ENCODE results near the gene NUDT13. TPM values are rescaled to one million over a fixed set of nuclear protein-coding genes. Genes with fewer than 3 reads are reported as not detected.

NUDT13 gene
- total and polyA plus RNA-seq, 12 donors, result 1.4 to 11.0 (median 4.0) TPM

- peaks cover 0 to 94% (median 42%) of the 10 kb centered on the region in 9 donors for H3K36me3 ChIP-seq
- H3K27me3 ChIP-seq, result no peaks in the 10 kb centered on the region
- WGBS, 2 donors, result 88 to 92% methylated on average over 3 of the region's 3 CpGs
- ATAC-seq (no peak), DNase-seq (no peak)
- peaks cover 0 to 9% (median 5%) of the 10 kb centered on the region in 9 donors for H3K4me1 ChIP-seq
- intact Hi-C loops (cut with DNase I), result loop anchor here in 4 of 10 donors (5.0 to 10.0 kb wide), 3 partner anchors 59 to 791 kb away; partner anchors contain the start of gene P4HA1 (in 3 of the 4)
- H3K9me3 ChIP-seq, result no peaks in the 10 kb centered on the region
- no peak overlapping the region for H3K4me3 ChIP-seq
- no peak for TF ChIP-seq CTCF (IDR thresholded peaks at IDR 0.05)
- no peak overlapping the region for H3K27ac ChIP-seq
Observed at GRCh38 chr10:73156054-73156453, 45.8 kb downstream of the NUDT13 start.

DNA sequence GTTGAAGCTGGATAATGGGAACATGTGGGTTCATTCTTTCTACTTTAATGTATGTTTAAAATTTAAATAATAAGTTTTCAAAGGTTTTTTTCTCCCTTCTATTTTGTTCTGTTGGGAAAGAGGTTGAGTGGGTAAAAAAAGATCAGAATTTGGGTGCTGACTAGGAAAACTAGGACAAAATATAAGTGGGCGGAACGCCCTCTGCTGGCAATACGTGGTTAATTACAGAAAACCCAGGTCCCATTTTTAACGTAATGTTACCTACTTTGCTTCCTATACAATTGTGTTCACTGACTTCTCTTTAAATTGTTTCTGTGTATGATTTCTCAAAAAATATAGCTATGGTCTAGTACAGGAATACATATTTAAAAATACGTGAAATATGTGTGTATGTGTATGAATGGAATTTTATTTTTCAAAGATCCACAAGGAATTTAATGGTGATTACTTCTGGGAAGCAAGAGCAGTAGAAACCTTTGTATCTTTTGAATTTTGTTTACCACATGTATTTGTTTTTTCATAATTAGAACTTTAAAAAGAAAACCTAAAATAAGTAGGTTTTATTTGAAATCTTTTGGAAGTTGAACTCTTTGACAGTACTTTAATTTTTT, 48.9 kb downstream of the NUDT13 start:
- intact Hi-C loops (cut with DNase I), result loop anchor here in 5 of 10 donors (1.0 to 10.0 kb wide), 4 partner anchors 62 to 794 kb away; partner anchors contain the start of gene P4HA1 (in 5 of the 5)

DNA sequence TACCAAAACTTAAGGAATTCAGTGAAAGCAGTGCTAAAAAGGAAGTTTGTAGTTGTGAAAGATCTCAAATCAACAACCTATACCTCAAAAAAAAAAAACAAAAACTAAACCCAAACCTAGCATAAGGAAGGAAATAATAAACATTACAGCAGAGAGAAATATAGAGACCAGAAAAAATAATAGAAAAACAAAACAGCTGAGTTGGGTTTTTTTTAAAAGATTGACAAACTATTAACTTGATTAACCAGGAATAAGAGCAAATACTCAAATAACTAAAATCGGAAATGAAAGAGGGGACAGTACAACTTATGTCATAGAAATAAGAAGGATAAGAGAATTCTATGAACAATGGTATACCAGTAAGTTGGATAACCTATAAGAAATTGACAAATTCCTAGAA, 50.8 kb downstream of the NUDT13 start:
- intact Hi-C loops (cut with DNase I), result loop anchor here in 5 of 10 donors (5.0 to 10.0 kb wide), 3 partner anchors 64 to 796 kb away; partner anchors contain the start of gene P4HA1 (in 4 of the 5)
- H3K36me3 ChIP-seq, result peaks cover 0 to 90% (median 27%) of the 10 kb centered on the region in 9 donors

More for the DNA sequence above, 48.9 kb downstream of the NUDT13 start:
- H3K9me3 ChIP-seq, result no peaks in the 10 kb centered on the region
- 8 to 12% methylated on average over 5 of the region's 5 CpGs for WGBS, 2 donors
- H3K27me3 ChIP-seq, result no peaks in the 10 kb centered on the region
- ATAC-seq (peak in 1 of 8 donors; percentile 56), DNase-seq (peak; percentile 33 to 47)
- H3K27ac ChIP-seq, result no peak overlapping the region
- peaks cover 0 to 93% (median 36%) of the 10 kb centered on the region in 9 donors for H3K36me3 ChIP-seq
- peak; percentile 40 to 86 (median 81) for TF ChIP-seq CTCF (IDR thresholded peaks at IDR 0.05)
- H3K4me1 ChIP-seq, result peaks cover 0 to 38% (median 27%) of the 10 kb centered on the region in 9 donors
- H3K4me3 ChIP-seq, result no peak overlapping the region

GRCh38 chr10:73161662-73162061, 51.4 kb downstream of the NUDT13 start:
- TF ChIP-seq CTCF (IDR thresholded peaks at IDR 0.05), result no peak
- Histone ChIP-seq H3K27me3 (no peaks in the 10 kb centered on the region), H3K36me3 (peaks cover 0 to 84% (median 22%) of the 10 kb centered on the region in 9 donors), H3K4me3 (no peak overlapping the region), H3K27ac (no peak overlapping the region), H3K9me3 (no peaks in the 10 kb centered on the region), H3K4me1 (peaks cover 0 to 53% (median 39%) of the 10 kb centered on the region in 9 donors)
- intact Hi-C loops (cut with DNase I), result loop anchor here in 5 of 10 donors (5.0 to 10.0 kb wide), 3 partner anchors 64 to 797 kb away; partner anchors contain the start of gene P4HA1 (in 4 of the 5)
- DNase-seq (no peak), ATAC-seq (no peak)
- 95% methylated on average over 3 of the region's 3 CpGs for WGBS, 2 donors

More for the DNA sequence above, 50.8 kb downstream of the NUDT13 start:
- no peak for TF ChIP-seq CTCF (IDR thresholded peaks at IDR 0.05)
- H3K9me3 ChIP-seq, result no peaks in the 10 kb centered on the region
- H3K4me3 ChIP-seq, result no peak overlapping the region
- ATAC-seq (no peak), DNase-seq (no peak)
- WGBS, 2 donors, result 96 to 98% methylated on average over 1 of the region's 1 CpG
- H3K4me1 ChIP-seq, result peaks cover 0 to 47% (median 33%) of the 10 kb centered on the region in 9 donors
- H3K27ac ChIP-seq, result no peak overlapping the region
- H3K27me3 ChIP-seq, result no peaks in the 10 kb centered on the region
